GM18498 (cell line): ENCODE data around the gene EPB41.
"Not testable (repeated sequence)": the region's sequence is repeated elsewhere in the genome, so short reads cannot be mapped to it uniquely, and the experiment has no call there.

Source experiments
- ATAC-seq: cut with Tn5 transposase; IDR thresholded peaks from one replicate; pipeline ENCODE4 v1.9.1; 2021; ENCODE audit warnings: mild to moderate bottlenecking, moderate library complexity; ENCODE audit not compliant: unreplicated experiment

EPB41 gene

DNA sequence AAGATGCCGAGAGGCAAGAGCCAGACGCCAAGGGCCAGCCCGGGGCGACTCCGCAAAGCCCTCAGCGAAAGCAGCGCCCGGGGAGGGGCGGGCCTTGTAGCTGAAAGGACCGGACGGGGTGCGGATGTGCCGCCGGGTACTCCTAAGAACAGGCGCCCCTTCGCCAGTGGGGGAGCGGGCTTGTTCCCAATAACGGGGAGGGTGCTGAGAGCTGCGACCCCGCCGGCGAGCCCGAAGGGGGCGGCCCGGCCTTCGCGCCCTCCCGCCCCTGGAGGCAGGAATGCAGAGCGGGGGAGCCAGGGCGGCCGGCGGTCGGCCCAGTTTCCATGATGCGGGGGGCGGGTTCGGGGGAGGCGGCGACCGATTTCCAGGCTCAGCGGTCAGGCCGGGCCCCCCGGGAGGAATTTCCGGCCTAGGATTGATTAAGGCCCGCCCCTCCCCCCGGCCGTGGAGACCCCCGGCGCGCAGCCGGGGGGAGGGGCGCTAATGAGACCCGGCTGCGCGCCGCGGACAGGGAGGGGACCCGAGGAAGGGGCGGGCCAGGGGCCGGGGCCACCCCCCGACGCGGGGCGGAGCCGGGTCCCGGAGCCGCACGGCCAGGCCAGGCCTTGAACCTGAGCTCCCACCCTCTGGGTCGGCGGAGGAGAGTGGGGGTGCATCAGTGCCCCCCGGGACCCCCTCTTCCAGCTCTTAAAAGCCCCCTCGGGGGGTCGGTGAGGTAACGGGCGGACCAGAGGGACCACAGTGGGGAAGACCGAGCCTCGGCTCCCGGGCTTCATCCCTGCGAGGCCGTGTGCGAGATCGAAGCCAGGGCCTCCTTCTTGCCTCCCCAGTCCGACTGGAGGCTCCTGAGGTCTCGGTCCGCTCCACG is 210.2 kb downstream of the EPB41 start:
- no peak for ATAC-seq

DNA sequence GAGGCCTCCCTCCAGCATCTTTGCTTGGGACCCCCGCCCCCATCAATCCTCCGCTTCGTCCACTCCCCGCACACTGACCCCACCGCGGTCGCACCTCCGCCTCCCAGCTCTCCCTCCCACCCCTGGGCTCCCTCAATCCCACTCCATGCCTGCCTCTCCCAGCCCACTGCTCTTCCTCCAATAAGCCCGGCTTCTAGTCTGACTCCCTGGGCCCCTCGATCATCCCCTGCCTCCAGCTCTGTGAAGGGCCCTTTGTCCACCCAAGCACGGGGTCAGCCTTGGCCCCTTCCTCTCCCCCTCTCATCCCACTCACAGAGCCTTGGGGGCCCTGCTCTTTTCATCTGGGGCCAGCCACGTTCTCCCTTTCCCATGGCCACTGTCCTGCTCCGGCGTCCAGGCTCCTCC is 210.9 kb downstream of the EPB41 start:
- no peak for ATAC-seq

DNA sequence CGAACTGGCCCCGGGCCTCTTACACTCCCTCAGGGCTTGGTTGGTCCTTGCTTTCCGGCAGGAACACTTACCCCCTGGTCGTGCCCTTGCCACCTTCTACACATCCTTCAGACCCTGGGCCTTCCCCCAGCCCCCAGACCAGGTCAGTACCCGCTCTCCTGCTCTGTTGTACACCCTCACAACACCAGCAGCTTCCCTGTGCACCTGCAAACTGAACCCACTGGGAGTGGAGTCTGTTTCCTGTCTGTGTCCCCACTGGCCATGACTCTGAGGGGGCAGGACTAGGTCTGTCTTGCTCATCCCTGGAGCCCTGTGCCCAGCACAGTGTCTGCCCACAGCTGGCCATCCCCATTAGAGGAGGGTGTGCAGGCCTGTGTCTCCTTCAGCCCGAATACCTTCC is 211.4 kb downstream of the EPB41 start:
- no peak for ATAC-seq

DNA sequence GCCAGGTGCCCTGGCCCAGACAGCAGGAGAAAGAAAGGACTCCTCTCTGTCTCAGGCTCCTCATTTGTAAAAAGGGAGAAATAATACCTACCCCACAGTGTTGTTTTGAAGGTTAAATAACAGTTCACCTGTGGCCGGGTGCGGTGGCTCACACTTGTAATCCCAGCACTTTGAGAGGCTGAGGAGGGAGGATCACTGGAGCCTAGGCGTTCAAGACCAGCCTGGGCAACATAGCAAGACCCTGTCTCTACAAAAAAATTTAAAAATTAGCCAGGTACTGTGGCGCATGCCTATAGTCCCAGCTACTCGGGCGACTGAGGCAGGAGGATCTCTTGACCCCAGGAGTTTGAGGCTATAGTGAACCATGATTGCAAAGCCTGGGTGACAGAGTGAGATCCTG is 211.8 kb downstream of the EPB41 start:
- ATAC-seq: no peak

DNA sequence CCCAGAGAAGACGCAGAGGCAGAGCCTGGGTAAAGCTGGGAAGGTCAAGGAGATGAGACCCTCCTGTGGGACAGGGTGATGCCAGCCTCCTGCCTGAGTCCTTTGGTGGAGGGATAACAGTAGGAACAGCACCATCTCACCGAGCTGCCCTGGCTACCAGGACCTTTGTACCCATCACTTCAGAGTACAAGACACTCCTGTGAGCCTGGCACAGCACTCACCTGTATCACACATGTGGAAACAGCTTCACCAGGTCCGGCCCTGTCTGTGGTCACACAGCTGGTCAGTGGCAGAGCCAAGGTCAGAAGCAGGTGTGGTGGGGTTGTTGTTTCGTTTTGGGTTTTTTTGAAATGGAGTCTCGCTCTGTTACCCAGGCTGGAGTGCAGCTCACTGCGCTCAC is 214.4 kb downstream of the EPB41 start:
- ATAC-seq: no peak

DNA sequence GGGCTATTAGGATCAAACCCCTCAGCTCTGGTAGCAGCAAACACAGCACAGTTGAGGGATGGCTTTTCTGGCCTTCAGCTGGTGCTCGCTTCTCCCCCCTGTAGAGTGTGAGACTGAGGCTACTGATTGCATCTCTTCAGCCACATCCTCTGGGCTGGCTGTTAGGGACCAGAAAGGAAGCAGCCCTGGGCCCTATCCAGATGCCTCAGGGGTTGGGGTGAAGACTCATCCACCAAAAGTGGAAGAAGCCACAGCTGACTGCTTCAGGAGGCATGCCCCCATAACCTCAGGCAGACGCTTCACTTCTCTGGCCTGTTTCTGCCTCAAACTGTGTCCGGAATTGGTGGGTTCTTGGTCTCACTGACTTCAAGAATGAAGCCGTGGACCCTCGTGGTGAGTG is 215.5 kb downstream of the EPB41 start:
- no peak for ATAC-seq

DNA sequence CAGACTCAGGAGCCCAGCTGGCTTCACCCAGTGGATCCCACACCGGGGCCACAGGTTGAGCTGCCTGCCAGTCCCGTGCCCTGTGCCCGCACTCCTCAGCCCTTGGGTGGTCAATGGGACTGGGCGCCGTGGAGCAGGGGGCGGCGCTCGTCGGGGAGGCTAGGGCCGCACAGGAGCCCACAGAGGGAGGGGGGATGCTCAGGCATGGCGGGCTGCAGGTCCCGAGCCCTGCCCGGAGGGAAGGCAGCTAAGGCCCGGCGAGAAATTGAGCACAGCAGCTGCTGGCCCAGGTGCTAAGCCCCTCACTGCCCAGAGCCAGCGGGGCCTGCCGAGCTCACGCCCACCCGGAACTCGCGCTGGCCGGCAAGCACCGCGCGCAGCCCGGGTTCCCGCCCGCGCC is 216.7 kb downstream of the EPB41 start:
- not testable (repeated sequence) for ATAC-seq

DNA sequence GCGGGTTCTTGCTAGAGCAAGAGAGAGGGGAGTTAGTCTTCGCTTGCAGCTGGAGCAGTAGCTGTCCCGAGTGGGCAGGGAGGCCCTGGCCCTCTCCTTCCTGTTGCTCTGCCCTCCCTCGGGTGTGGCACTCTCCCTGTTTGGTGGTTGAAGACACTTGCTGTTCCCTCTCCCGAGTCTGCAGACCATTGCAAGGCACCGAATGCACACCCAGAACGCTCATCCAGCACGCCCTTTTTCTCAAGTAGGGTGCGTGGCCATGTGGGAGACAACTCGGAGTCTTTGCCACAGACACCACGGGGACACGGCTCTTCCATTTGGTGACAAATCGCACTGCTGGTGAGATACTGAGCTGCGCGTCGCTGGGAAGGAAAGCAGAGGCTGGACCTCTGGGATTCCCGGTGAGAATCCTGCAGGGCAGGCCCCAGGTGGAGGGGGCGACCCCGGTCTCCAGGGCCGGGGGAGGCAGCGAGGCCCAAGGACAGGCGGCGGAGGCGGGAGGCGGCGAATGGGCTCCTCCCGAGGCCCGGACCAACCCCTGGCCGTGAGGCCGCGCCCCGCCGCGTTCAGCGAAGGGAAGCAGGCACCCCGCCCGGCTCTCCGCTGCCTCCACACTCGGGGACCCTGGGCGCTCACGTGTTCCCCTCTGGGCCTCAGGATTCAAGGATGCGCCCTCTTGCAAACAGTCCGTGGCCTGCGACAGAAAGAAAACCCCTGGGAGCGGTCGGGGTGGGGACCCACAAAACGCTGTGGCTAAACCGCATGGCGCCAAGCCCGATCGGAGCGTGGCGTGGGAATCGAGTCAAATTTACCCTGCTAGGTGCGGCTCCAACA is 219.7 kb downstream of the EPB41 start:
- no peak for ATAC-seq

DNA sequence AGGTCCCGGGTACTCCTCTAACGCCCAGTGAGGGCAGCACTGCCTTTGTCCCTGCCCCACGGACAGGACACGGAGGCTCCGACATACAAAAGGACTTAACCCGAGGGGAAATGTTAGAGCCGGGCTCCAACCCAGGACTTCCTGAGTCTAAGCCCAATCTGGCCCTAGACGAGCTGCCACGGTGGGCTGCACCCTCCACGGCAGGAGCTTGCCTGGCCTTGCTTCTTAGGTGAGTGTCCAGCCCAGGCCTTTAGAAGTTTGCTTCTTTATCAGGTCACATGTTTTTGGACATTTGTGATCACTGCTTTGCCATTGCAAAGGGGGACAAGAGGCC is 220.3 kb downstream of the EPB41 start:
- no peak for ATAC-seq

DNA sequence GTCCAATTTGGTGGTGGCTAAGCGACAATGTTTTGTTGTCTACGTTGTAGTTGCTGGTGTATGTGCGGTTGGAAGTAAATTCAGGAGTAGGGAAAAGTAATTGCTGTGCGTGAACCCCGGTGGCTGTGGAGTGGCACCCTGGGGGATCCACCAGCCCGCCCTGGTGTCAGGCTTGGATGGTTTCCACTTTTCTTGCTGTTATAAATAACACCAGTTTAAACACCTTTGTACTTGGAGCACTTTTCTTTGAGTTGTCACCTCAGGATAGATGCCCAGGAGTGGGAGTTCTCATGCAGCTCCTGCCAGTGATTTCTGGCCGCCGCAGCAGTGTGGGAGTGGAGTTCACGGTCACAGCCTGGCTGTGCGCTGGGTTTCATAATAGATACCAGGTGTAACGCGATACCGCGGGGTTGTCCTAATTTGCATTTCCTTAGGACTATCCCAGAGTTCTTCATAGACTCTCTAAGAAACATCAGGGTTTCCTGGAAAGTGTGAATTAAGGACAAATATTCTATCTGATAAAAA is 222.1 kb downstream of the EPB41 start:
- ATAC-seq: no peak

DNA sequence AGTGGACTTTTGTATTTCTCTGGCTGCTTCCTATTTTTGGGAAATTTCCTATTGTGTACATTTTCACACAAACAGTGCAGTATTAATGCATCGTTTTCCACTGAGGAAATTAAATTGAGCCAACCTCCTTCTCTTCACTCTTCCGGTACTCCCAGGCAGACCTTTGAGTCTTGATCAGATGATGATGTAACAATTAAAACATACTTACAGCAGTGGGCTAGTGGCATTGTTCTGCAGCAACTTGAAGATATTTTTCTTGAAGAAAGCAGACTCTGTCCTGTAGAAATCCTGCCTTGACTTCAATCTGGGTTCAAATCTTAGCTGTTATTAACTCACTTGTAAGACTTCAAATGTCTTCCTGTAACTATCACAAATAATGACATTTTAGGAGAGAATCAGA is 228.3 kb downstream of the EPB41 start:
- ATAC-seq: no peak

DNA sequence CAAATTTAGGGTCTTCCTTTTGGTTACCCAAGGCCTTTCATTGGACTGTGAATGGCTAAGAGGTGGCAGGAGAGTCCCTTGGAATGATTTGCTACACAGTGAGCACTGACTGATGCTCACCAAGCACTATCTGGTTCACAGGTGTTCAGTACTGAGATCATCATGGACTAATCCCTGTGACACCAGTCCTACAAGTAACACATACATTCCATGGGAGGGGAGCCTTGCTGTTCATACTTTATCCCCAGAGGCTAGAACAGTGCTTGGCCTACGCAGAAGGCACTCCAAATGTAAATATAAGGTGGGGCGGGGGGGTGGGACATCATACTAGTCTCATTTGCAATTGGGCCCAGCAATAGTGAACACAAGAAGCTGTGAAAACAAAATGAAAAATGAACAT is 229.8 kb downstream of the EPB41 start:
- no peak for ATAC-seq

DNA sequence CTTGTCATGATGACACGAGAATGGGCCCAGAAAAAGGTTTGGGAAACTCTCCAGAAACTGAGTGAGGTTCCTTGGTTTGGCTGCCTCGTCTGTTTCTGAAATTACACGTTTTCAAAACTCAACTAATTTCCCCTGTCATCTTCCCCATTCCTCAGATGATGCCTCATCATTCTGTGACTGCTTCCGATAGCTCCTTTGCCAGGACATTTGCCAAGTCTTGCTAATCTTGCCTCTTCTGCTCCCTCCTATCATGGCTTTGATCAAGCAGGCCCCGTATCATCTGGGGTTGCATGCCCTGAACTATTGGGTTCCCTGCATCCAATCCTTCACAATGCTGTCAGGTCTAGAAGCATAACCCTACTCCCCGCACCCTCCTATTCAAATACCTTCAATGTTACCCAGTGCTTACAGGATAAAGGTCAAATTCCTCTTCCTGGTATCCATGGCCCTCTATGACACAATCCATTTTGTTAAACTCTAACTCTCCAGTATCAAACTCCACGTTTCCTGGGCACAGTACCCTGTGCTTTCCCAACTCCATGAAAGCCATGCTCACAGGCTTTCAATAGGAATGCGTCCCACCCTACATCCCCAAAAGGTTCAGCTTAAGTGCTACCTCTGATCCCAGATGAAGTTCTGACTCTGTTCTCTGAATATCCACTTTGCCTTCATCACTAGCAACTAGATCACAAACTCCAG is 231.5 kb downstream of the EPB41 start:
- ATAC-seq: no peak

DNA sequence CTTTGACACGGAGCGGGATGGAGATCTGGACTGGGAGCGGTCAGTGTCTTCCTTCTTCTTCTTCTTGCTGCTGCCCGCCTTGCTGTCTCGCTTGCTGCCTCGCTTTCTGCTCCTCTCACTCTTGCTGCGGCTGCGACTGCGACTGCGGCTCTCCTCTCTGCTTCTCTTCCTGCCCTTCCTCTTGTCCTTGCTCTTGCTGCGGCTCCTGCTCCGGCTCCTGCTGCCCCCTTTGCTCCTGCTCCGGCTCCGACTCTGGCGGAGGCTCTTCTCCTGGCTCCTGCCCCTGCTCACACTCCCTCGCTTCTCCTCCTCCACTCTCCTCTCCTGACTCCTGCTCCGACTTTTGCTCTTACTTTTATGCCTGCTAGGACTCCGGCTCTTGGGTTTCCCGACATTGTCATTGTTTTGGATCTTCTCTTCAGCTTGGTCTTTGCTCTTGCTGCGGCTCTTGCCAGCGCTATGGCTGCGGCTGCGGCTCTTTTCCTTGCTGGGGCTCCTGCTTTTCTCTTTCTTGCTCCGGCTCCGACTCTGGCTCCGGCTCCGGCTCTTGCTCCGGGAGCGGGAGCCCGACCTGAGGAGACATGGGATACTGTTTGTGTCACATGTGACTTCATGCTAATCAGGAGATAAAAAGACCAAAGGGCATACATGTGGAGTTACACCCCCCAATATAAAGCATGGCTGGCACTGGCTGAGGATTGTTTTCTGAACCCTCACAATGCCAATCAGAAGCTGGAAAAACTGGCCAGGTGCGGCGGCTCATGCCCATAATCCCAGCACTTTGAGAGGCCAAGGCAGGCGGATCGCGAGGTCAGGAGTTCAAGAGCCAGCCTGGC is 234.5 kb downstream of the EPB41 start:
- ATAC-seq: no peak

DNA sequence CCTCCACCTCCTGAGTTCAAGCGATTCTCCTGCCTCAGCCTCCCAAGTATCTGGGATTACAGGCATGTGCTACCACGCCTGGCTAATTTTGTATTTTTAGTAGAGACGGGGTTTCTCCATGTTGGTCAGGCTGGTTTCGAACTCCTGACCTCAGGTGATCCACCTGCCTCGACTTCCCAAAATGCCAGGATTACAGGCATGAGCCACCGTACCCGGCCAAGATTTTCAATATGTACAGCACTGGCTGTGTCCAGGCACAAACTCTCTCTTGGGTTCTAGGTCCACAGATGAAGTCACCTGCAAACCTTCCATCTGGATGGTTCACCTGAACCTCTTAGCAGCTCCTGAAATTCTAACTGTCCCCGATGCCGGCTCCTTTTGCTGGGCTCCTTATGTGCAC is 236.0 kb downstream of the EPB41 start:
- not testable (repeated sequence) for ATAC-seq

DNA sequence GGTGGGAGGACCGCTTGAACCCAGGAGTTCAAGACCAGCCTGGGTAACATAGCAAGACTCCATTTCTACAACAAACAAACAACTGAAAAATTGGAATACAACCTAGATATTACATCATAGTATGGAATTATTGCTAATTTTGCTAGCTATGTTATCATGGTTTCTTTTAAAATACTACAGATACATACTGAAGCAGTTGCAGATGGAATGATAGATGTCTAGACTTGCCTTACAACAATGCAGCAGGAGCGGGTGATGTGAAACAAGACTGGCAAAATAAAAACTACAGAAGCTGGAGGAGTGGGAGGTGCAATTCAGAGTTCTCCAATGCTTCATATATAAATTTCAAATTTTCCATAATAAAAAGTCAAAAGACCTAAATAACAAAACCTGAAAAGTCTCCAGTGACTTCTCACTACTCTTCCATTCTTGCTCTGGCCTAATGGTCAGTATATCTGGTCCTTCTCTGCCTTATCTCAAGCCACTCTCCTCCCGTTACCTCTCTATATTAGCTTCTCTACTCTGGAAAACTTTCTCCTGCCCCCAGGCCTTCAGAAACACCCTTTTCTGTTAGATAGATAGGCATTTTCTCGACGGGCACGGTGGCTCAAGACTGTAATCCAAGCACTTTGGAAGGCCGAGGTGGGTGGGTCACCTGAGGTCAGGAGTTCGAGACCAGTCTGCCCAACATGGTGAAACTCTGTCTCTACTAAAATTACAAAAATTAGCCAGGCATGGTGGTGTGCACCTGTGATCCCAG is 237.9 kb downstream of the EPB41 start:
- ATAC-seq: no peak

DNA sequence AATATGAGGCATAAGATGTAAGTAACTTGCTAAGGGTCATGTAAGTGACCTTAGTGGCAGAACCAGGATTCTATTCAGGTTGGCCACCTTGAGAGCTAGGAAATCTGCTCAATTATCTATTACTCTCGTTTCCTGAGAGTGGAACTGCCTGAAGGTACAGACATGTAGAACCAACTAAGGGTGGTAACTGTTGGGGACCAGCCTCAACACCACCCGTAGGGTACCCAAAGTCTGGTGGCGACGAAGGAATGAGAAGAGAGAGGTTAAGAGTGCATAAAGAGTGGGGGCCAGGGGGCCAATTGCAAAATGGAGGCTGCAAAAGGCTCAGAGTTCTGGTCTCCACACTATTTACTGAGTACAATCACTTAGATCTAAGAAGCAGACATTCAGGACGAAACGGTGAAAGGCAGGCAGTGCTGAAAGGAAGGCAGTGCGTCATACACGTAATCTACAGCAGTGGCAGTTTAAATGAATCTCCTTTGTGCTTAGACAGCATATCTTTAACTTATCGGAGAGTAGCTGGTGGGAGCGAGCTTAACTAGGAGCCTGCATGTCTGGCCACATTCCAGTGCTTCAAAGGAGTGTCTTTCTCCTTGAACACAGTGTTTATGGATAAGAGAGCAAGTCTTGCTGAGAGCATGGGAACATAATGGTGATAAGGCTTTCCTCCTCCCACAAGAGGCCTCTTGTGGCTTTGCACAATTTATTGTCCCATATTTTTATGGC is 242.3 kb downstream of the EPB41 start:
- ATAC-seq: no peak

DNA sequence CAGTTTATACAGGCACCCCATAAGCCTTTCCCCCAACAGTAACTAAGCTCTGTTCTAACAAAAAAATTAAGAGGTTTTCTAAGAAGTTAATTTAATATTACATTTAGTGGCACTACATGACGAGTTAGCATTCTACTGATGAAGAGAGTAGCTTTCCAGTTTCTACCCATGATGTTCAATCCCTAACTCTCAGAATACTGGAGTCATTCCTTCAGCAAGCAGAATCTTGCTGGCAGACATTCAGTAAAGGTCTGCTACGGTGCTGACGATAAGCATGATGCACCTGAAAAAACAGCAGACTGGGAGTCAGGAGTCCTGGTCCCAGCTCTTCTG is 242.9 kb downstream of the EPB41 start:
- no peak for ATAC-seq

DNA sequence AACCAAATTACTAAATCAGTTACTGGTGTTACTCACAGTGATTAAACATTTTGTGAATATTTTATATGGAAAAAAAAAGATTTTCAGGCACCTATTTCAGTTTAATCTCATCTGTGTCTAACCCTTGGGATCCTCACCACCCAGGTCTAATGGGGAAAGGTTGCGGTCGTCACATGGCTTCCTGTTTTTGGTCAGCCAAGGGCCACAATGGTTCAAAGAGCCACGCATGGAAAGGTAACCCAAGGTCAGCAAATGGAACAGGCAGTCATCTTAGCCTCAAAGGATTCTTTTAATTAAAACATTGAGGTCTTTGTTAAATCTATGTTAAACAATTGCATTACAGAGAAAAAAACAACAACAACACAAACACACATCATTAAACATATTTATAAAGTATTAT is 245.4 kb downstream of the EPB41 start:
- no peak for ATAC-seq
